PC-3 (cell line): ENCODE measurements around the gene ACBD4. TPM values are rescaled to one million over a fixed set of nuclear protein-coding genes. Genes with fewer than 3 reads are reported as not detected.

Experiments
- ATAC-seq: fragments of 200-7000 bp; cut with Tn5 transposase; 2 replicates; pipeline ENCODE4 v1.9.1; 2020; ENCODE audit warnings: mild to moderate bottlenecking, moderate library complexity
- BruUV-seq: library from RNA; stranded (reverse); fragments of 400-500 nt; replicated peaks from 2 replicates; lab custom pipeline; 2021; lab: Mats Ljungman, UMichigan
- CTCF ChIA-PET: fragments of 300-600 bp; sonication (Branson Sonifier 250); formaldehyde crosslinking; loops from one replicate; lab custom pipeline; 2022; ENCODE audit warnings: antibody characterized with exemption; lab: Charles Lee
- POLR2A ChIA-PET: fragments of 300-600 bp; sonication (Branson Sonifier 250); formaldehyde crosslinking; loops from one replicate; lab custom pipeline; 2022; ENCODE audit warnings: antibody characterized with exemption; ENCODE audit not compliant: unreplicated experiment; lab: Charles Lee
- DNase-seq: peaks from one replicate; pipeline ENCODE4 v3.0.0-alpha.2; 2015
- H2AFZ ChIP-seq: fragments of 300-600 bp; sonication (generic); 2 replicates; pipeline ENCODE4 v1.6.0; 2016; ENCODE audit warnings: antibody characterized with exemption, low read length
- H3F3A ChIP-seq: fragments of 300-600 bp; sonication (generic); one replicate; pipeline ENCODE4 v1.6.0; 2017; ENCODE audit warnings: antibody characterized with exemption, low read length, control low read depth, mild to moderate bottlenecking; ENCODE audit not compliant: unreplicated experiment
- H3K27ac ChIP-seq: fragments of 300-600 bp; sonication (generic); 2 replicates; pipeline ENCODE4 v1.5.1; 2016; ENCODE audit warnings: mild to moderate bottlenecking, low read length
- H3K27me3 ChIP-seq: fragments of 300-600 bp; sonication (generic); 2 replicates; pipeline ENCODE4 v1.6.1; 2016; ENCODE audit warnings: low read length, mixed read lengths
- H3K36me3 ChIP-seq: fragments of 300-600 bp; sonication (generic); 2 replicates; pipeline ENCODE4 v1.6.1; 2016; ENCODE audit warnings: low read depth, mixed run types, low read length, mixed read lengths
- H3K4me1 ChIP-seq: fragments of 300-600 bp; sonication (generic); 2 replicates; pipeline ENCODE4 v1.5.1; 2016; ENCODE audit warnings: low read length; ENCODE audit not compliant: insufficient read depth
- H3K4me2 ChIP-seq: fragments of 300-600 bp; sonication (generic); 2 replicates; pipeline ENCODE4 v1.6.0; 2016; ENCODE audit warnings: low read length
- H3K4me3 ChIP-seq: fragments of 300-600 bp; sonication (generic); 2 replicates; pipeline ENCODE4 v1.5.1; 2016; ENCODE audit warnings: mild to moderate bottlenecking, low read length, mixed read lengths
- H3K79me2 ChIP-seq: fragments of 300-600 bp; sonication (generic); 2 replicates; pipeline ENCODE4 v1.6.1; 2017; ENCODE audit warnings: low read length, mixed read lengths
- H3K9ac ChIP-seq: fragments of 300-600 bp; sonication (generic); 2 replicates; pipeline ENCODE4 v1.6.0; 2016; ENCODE audit warnings: mild to moderate bottlenecking, low read length
- H3K9me2 ChIP-seq: fragments of 300-600 bp; sonication (generic); replicated peaks from 2 replicates; pipeline ENCODE4 v1.6.1; 2016; ENCODE audit warnings: mixed run types, low read length, mixed read lengths
- H3K9me3 ChIP-seq: fragments of 300-600 bp; sonication (generic); 2 replicates; pipeline ENCODE4 v1.6.1; 2016; ENCODE audit warnings: low read length, mixed read lengths
- H4K20me1 ChIP-seq: fragments of 300-600 bp; sonication (generic); 2 replicates; pipeline ENCODE4 v1.6.1; 2016; ENCODE audit warnings: low read length, mixed read lengths
- EZH2 ChIP-seq: fragments of 300-600 bp; sonication (generic); IDR thresholded peaks from one replicate; pipeline ENCODE4 v1.6.1; 2017; ENCODE audit warnings: antibody characterized with exemption, mild to moderate bottlenecking, low read length; ENCODE audit not compliant: unreplicated experiment
- EZH2phosphoT487 ChIP-seq: fragments of 300-600 bp; sonication (generic); IDR thresholded peaks from 2 replicates; pipeline ENCODE4 v1.6.1; 2018; ENCODE audit warnings: mild to moderate bottlenecking, antibody characterized with exemption, low read length, borderline replicate concordance
- intact Hi-C: fragments of 100-400 bp; cut with micrococcal nuclease; formaldehyde crosslinking; loops from 2 replicates; pipeline ENCODE4 v1.9.0; 2023
- total RNA-seq: library from RNA; depleted of rRNA; stranded (reverse); fragments of >200 nt; gene quantifications from 2 replicates; pipeline ENCODE4 v1.2.3, GENCODE V29; 2014
- TF ChIP-seq, protein P1 (sequence below): fragments of 300-600 bp; sonication (generic); conservative IDR thresholded peaks from 2 replicates; pipeline ENCODE4 v1.5.1; 2017; ENCODE audit warnings: antibody characterized with exemption, low read depth, mild to moderate bottlenecking, low read length

ACBD4 gene
- total RNA-seq, 1 experiment from 2014 or later: 12.9 TPM

DNA sequence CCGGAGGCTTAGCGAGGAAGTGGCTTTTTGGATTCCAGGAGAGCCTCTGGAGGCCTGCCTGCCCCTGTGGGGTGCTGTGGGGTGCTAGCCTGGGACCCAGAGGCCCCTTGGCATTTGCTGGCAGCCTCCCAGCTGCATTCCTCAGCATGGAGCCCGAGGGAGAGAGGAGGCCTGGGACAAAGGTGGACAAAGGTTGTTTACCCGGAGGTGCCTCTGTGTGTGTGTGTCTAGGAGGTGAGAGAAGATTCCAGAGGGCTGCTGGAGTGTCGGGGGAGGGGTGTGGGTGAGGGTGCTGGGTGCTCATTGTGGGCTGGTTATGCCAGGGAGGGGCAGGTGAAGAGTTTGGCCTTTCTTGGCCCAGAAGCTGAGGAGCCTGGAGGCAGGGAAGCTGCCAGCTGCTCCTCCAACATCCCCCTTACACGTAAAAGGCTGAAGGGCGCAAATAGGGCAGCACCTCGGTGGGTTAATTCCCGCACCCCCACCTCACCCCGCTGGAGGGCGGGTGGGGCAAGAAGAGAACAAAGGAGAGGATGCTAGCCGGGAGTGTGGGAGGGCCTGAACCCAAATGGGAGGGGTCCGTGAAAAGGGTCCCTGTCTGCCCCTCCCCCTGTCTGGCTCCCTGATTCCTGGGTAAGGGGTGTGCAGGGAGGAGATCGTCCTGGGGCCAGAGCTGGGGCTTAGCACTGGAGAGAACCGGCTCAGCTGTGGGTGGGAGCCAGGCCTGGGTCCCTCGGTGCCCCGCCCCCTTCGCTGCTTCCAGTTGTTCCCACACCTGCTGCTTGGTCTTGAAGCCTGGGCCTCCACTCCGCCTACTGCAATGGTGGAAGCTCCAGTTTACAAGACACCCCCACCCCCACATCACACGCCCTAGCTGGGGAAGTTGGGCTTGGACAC lies 36.1 kb downstream of the ACBD4 start:
- Histone ChIP-seq H3K27me3 (no peaks in the 10 kb centered on the region), H3K9me3 (no peaks in the 10 kb centered on the region), H3K9me2 (no peaks in the 10 kb centered on the region), H3K4me1 (peaks cover 57% of the 10 kb centered on the region), H3K4me2 (peak overlapping the region; percentile 79), H3K36me3 (0 out of 2 replicates have a peak, but pooled peaks cover 6% of the 10 kb centered on the region), H3K4me3 (peak overlapping the region; percentile 24; the same call in 1 of the 2 replicates), H3K27ac (peak overlapping the region; percentile 95), H3K79me2 (no peaks in the 10 kb centered on the region), H3K9ac (peak overlapping the region; percentile 74), H4K20me1 (no peaks in the 10 kb centered on the region), H3F3A (peaks cover 25% of the 10 kb centered on the region), H2AFZ (peak overlapping the region; percentile 72)
- ATAC-seq (peak; percentile 45), DNase-seq (peak; percentile 93)
- no TSS peak for BruUV-seq
- POLR2A ChIA-PET: interaction anchor here (0.5 to 1.8 kb wide), 6 partner anchors 10 to 77 kb away, joined by 3 to 14 read pairs (median 8); partner anchors contain the start of genes HEXIM1 and HEXIM2
- TF ChIP-seq EZH2phosphoT487 (no peak), EZH2 (no peak)
- TF ChIP-seq, protein P1, sequence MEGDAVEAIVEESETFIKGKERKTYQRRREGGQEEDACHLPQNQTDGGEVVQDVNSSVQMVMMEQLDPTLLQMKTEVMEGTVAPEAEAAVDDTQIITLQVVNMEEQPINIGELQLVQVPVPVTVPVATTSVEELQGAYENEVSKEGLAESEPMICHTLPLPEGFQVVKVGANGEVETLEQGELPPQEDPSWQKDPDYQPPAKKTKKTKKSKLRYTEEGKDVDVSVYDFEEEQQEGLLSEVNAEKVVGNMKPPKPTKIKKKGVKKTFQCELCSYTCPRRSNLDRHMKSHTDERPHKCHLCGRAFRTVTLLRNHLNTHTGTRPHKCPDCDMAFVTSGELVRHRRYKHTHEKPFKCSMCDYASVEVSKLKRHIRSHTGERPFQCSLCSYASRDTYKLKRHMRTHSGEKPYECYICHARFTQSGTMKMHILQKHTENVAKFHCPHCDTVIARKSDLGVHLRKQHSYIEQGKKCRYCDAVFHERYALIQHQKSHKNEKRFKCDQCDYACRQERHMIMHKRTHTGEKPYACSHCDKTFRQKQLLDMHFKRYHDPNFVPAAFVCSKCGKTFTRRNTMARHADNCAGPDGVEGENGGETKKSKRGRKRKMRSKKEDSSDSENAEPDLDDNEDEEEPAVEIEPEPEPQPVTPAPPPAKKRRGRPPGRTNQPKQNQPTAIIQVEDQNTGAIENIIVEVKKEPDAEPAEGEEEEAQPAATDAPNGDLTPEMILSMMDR: no peak
- intact Hi-C loops: loop anchor here (1.0 kb wide), 3 partner anchors 10 to 24 kb away; partner anchors contain the start of gene HEXIM2
- CTCF ChIA-PET: interaction anchor here (0.5 to 3.3 kb wide), 6 partner anchors 10 to 107 kb away, joined by 3 to 57 read pairs (median 8); partner anchors contain the start of genes ACBD4, HEXIM1 and HEXIM2

DNA sequence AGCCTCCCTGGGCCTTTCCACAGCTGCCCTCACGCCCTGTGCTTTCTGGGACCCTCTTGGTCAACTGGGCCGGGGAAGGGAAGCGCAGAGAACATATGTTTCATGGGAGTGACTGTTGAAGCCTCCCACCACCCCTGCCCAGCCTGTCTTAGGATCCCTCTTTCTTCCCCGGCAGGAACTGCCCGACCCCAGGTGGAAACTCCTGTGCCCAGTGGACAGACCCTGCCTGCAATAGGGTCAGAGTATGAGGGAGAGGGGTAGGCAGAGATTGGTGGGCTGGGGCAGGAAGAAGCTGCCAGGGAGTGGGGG lies 36.7 kb downstream of the ACBD4 start:
- peaks cover 59% of the 10 kb centered on the region for H3K4me1 ChIP-seq
- no peaks in the 10 kb centered on the region for H3K9me3 ChIP-seq
- H3K4me2 ChIP-seq: peak overlapping the region; percentile 79
- peak overlapping the region; percentile 95 for H3K27ac ChIP-seq
- TF ChIP-seq EZH2 (no peak), EZH2phosphoT487 (no peak)
- TF ChIP-seq, protein P1: no peak
- DNase-seq (no peak), ATAC-seq (peak; percentile 4)
- H3K79me2 ChIP-seq: no peaks in the 10 kb centered on the region
- intact Hi-C loops: loop anchor here (1.0 kb wide), 1 partner anchor 25 kb away; no protein-coding TSS in a partner anchor
- peak overlapping the region; percentile 74 for H3K9ac ChIP-seq
- ChIA-PET POLR2A (interaction anchor here (1.3 to 1.8 kb wide), 4 partner anchors 11 to 24 kb away, joined by 7 to 30 read pairs (median 11); partner anchors contain the start of genes HEXIM1 and HEXIM2), CTCF (interaction anchor here (1.8 to 3.3 kb wide), 3 partner anchors 22 to 37 kb away, joined by 28 to 57 read pairs (median 38); partner anchors contain the start of genes ACBD4 and HEXIM1)
- H3K4me3 ChIP-seq: peak overlapping the region; percentile 24; the same call in 1 of the 2 replicates
- peaks cover 25% of the 10 kb centered on the region for H3F3A ChIP-seq
- H2AFZ ChIP-seq: peak overlapping the region; percentile 72
- no peaks in the 10 kb centered on the region for H3K9me2 ChIP-seq
- BruUV-seq: no TSS peak
- H3K36me3 ChIP-seq: 0 out of 2 replicates have a peak, but pooled peaks cover 6% of the 10 kb centered on the region
- no peaks in the 10 kb centered on the region for H4K20me1 ChIP-seq
- H3K27me3 ChIP-seq: no peaks in the 10 kb centered on the region
